Measurements from ENCODE around the gene DNAAF5. TPM values are rescaled to one million over a fixed set of nuclear protein-coding genes. Genes with fewer than 3 reads are reported as not detected.

The DNAAF5 gene
- total and polyA plus RNA-seq, 9 of the 15 experiments (the other 6 are each of a cell fraction or from before 2014, with no cell fraction given), result 3.1 to 69.7 (median 19.1) TPM

- TF ChIP-seq ZKSCAN8 (CRISPR knock-in tag; IDR thresholded peaks at IDR 0.05) (no peak), WHSC1 (IDR thresholded peaks at IDR 0.05; ENCODE audit: low read length) (no peak), MLLT1 (IDR thresholded peaks at IDR 0.05) (no peak), KDM5B (IDR thresholded peaks at IDR 0.05; ENCODE audit: insufficient replicate concordance, low read depth, low read length) (peak; percentile 36), NONO (IDR thresholded peaks at IDR 0.05; ENCODE audit: low read depth in 2 of 2, low read length in 1 of 2) (0 out of 4 replicates have a peak, but pooled peaks of 1 of the 2 experiments have one; percentile 12), UBTF (IDR thresholded peaks at IDR 0.05; ENCODE audit: borderline replicate concordance in 1 of 2, low read depth in 2 of 2, low read length in 2 of 2) (peak; percentile 23 to 58; a peak in 2 of 4 replicates), SRSF1 (IDR thresholded peaks at IDR 0.05; ENCODE audit: low read depth, low read length) (no peak), GTF3C2 (IDR thresholded peaks at IDR 0.05; ENCODE audit: borderline replicate concordance, extremely low read depth, insufficient read length) (no peak), HDAC2 (IDR thresholded peaks at IDR 0.05) (peak; percentile 34; the same call in 1 of the 2 replicates), EGR1 (conservative IDR thresholded peaks at IDR 0.05) (peak; percentile 33; the same call in 1 of the 2 replicates), CXXC5 (CRISPR knock-in tag; IDR thresholded peaks at IDR 0.05) (peak; percentile 48; the same call in 1 of the 2 replicates), ZFP30 (CRISPR knock-in tag; IDR thresholded peaks at IDR 0.05; ENCODE audit: borderline replicate concordance) (no peak), FUS (optimal IDR thresholded peaks at IDR 0.05; ENCODE audit: low read depth, low read length) (no peak), ZBTB8A (IDR thresholded peaks at IDR 0.05; ENCODE audit: partially characterized antibody) (no peak), U2AF1 (optimal IDR thresholded peaks at IDR 0.05; ENCODE audit: low read depth, low read length) (no peak), ZNF507 (tag; conservative IDR thresholded peaks at IDR 0.05) (no peak), KHSRP (IDR thresholded peaks at IDR 0.05) (no peak), NKRF (IDR thresholded peaks at IDR 0.05; ENCODE audit: borderline replicate concordance) (no peak)
These were observed 90.5 kb downstream of the DNAAF5 start (continued) for GRCh38 chr7:816751-817671.

Measured in K562 (cell line).